Pancreas (tissue), 10 donors: ENCODE results near the gene FAM9B. TPM values are rescaled to one million over a fixed set of nuclear protein-coding genes. Genes with fewer than 3 reads are reported as not detected.

ENCODE experiments used
- ATAC-seq, 4 donors: fragments of 200-7000 bp; cut with Tn5 transposase; one replicate each; pipeline versions ENCODE4 v1.8.0 to v1.9.1; 2020; ENCODE audit warnings: mild to moderate bottlenecking in 4 of 4, moderate library complexity in 4 of 4
- DNase-seq, 6 donors: peaks; one replicate each; pipeline ENCODE4 v3.0.0-alpha.2; 2020
- FAIRE-seq: peaks from 2 replicates; lab custom pipeline; 2012; peaks lifted over from hg19 to GRCh38; lab: Jason Lieb, UNC
- H3K27ac ChIP-seq, 4 donors: fragments of 200-600 bp; sonication (generic); 1 replicate in 3 of 4; 2 replicates in 1 of 4; pipeline versions ENCODE4 v1.5.0 to v1.8.0; 2020
- H3K27me3 ChIP-seq, 4 donors: fragments of 200-600 bp; one replicate each; pipeline ENCODE4 v1.8.0; 2021
- H3K36me3 ChIP-seq, 3 donors: fragments of 200-600 bp; sonication (generic) in 1 of 3; one replicate each; pipeline versions ENCODE4 v1.5.0 to v1.8.0; 2020 to 2021
- H3K4me1 ChIP-seq, 3 donors: fragments of 200-600 bp; one replicate each; pipeline ENCODE4 v1.8.0; 2021
- H3K4me3 ChIP-seq, 4 donors: fragments of 200-600 bp; sonication (generic) in 2 of 4; one replicate each; pipeline versions ENCODE4 v1.5.0 to v1.8.0; 2020 to 2021
- H3K9me3 ChIP-seq, 4 donors: fragments of 200-600 bp; one replicate each; pipeline ENCODE4 v1.8.0; 2021
- CTCF ChIP-seq, 4 donors: fragments of 200-600 bp; sonication (generic) in 3 of 4; IDR thresholded peaks; one replicate each; pipeline versions ENCODE4 v1.5.0 to v1.8.0; 2021; ENCODE audit warnings: antibody characterized with exemption in 4 of 4
- WGBS, 2 donors: extraction: QIAGEN DNeasy Blood & Tissue Kit; methylation state at CpG; one replicate each; pipeline ENCODE4 v1.1.7; 2013; 5-methylcytosine and 5-hydroxymethylcytosine counted together
- intact Hi-C, 3 donors: fragments of 100-400 bp; cut with DNase I; formaldehyde crosslinking; loops; one replicate each; pipeline versions ENCODE4 v1.11.1 to v1.14.2; 2022
- polyA plus RNA-seq, 2 donors: library from polyadenylated mRNA; stranded (reverse); fragments of 200-250 nt; gene quantifications; one replicate each; pipeline ENCODE4 v1.2.3, GENCODE V29; 2013
- total RNA-seq, 6 donors: library from RNA; stranded (reverse); fragmentation: NEBNext Ultra II Directional in 4 of 6; extraction: Animal tissue kit (Norgen Biotek cat#: 25700) in 4 of 6; gene quantifications; one replicate each; pipeline versions ENCODE4 v1.2.1 to v1.2.4, GENCODE V29; 2021 to 2023
- donor health status: healthy with polysubstance abuse.
- donor health status: DM: no; HTN: no; CAD: no; lungs with moderate emphysema.
- donor health status: DM: no; HTN: no; CAD: no.
- donor health status: control.
- donor health status: control.
- donor health status: Bipolar disorder and iron deficiency.
- donor health status: DM: yes; HTN: yes; CAD: no.
- donor health status: DM: no; HTN: no; CAD: no.
- donor health status: DM: no; HTN: no; CAD: no.
- donor health status: DM: yes; HTN: yes; CAD: no.

The FAM9B gene
- total and polyA plus RNA-seq, 8 donors, result not detected

DNA sequence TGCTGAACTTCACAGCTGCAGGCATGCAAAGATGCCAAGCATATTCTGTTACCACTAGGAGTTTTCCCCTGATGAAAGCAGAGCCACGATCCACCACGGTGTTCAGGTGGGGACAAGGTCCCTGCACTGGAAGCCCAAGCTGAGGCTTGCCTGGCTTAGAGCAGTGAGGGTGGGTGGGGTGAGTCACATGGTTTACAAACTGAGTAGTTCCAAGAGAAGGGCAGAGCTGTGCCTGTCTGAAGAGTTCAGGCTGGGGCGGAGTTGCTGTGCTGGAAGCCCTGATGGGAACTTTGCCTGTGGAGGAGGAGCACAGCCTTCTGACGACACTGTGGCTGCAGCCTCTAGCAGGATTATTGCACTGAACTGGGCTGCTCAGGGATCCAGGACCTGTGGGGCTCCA, 45.5 kb downstream of the FAM9B start:
- no peak for TF ChIP-seq CTCF (IDR thresholded peaks at IDR 0.05)

DNA sequence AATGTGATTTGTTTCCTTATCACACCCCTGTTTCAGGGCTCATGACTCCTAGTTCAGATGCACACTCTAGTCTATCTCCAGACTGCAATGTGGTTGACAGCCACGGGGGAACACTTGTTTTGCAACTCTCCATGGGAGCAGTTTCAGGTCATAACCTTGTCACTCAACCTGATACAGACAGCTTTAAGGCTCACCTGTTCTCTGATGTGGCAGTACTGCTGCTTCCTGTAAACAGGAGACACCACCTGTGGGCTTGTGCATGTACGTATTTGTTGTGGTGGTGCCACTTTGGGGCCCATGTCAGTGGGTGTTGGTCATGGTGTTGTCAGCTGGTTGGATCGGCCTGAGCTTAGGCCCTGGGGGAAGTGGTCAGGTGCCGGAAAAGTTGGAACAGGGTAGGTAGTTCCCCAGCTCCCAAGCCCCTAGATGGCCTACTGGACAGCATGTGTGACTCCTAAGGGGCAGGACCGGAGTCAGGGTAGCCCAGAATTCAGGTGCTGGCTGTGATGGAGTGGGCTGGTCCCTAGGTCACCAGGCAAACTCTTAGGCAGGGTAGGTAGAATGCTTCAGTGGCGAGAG, 46.2 kb downstream of the FAM9B start:
- H3K27ac ChIP-seq, result no peak overlapping the region
- H3K36me3 ChIP-seq, result no peaks in the 10 kb centered on the region
- H3K27me3 ChIP-seq, result peaks cover 0 to 11% (median 0%) of the 10 kb centered on the region in 4 donors
- H3K4me3 ChIP-seq, result no peak overlapping the region
- TF ChIP-seq CTCF (IDR thresholded peaks at IDR 0.05), result no peak
- FAIRE-seq (no peak), ATAC-seq (no peak), DNase-seq (peak in 1 of 6 donors; percentile 13)
- 73 to 77% methylated on average over 6 of the region's 6 CpGs for WGBS, 2 donors
- intact Hi-C loops, result no loop called here
- H3K4me1 ChIP-seq, result no peaks in the 10 kb centered on the region
- H3K9me3 ChIP-seq, result no peaks in the 10 kb centered on the region

More for the DNA sequence above, 45.5 kb downstream of the FAM9B start:
- intact Hi-C loops, result no loop called here
- FAIRE-seq (no peak), DNase-seq (peak in 1 of 6 donors; percentile 19), ATAC-seq (peak in 1 of 4 donors; percentile 52)
- Histone ChIP-seq H3K4me3 (no peak overlapping the region), H3K9me3 (no peaks in the 10 kb centered on the region), H3K4me1 (no peaks in the 10 kb centered on the region), H3K27me3 (peaks cover 0 to 10% (median 0%) of the 10 kb centered on the region in 4 donors), H3K27ac (no peak overlapping the region), H3K36me3 (no peaks in the 10 kb centered on the region)
- WGBS, 2 donors, result 71 to 73% methylated on average over 4 of the region's 4 CpGs

- H3K27ac ChIP-seq, result no peak overlapping the region
- H3K27me3 ChIP-seq, result peaks cover 0 to 11% (median 0%) of the 10 kb centered on the region in 4 donors
- H3K4me3 ChIP-seq, result no peak overlapping the region
- no peaks in the 10 kb centered on the region for H3K9me3 ChIP-seq
- no peak for TF ChIP-seq CTCF (IDR thresholded peaks at IDR 0.05)
- no peaks in the 10 kb centered on the region for H3K36me3 ChIP-seq
- intact Hi-C loops, result no loop called here
- ATAC-seq (no peak), DNase-seq (no peak), FAIRE-seq (peak; percentile 17)
- WGBS, 2 donors, result 60 to 65% methylated on average over 2 of the region's 2 CpGs
- no peaks in the 10 kb centered on the region for H3K4me1 ChIP-seq
These were observed 49.7 kb downstream of the FAM9B start for GRCh38 chrX:8984231-8984630.

DNA sequence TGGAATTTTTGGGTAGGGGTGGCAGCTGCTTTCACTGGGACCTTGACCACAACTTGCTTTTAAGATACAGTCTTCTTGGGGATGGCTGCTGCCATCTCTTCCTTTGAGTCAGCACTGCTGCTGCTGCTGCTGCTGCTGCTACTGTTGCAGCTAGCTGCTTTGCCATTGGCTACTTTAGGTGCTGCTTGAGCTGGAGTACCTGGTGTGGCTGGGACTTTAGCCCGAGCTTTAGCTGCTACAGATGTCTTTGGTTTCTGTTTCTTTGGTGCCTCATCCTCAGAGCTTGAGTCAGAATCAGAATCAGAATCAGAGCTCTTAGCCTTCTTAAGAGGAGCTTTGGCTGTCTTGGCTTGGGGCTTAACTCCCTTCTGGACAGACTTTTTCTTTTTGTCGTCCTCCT, 52.2 kb downstream of the FAM9B start:
- DNase-seq (no peak), ATAC-seq (no peak), FAIRE-seq (no peak)
- WGBS, 2 donors, result 49 to 53% methylated on average over 2 of the region's 2 CpGs
- Histone ChIP-seq H3K4me3 (no peak overlapping the region), H3K4me1 (no peaks in the 10 kb centered on the region), H3K27ac (no peak overlapping the region), H3K9me3 (no peaks in the 10 kb centered on the region), H3K27me3 (peaks cover 0 to 11% (median 0%) of the 10 kb centered on the region in 4 donors), H3K36me3 (no peaks in the 10 kb centered on the region)
- intact Hi-C loops, result no loop called here
- TF ChIP-seq CTCF (IDR thresholded peaks at IDR 0.05), result no peak

DNA sequence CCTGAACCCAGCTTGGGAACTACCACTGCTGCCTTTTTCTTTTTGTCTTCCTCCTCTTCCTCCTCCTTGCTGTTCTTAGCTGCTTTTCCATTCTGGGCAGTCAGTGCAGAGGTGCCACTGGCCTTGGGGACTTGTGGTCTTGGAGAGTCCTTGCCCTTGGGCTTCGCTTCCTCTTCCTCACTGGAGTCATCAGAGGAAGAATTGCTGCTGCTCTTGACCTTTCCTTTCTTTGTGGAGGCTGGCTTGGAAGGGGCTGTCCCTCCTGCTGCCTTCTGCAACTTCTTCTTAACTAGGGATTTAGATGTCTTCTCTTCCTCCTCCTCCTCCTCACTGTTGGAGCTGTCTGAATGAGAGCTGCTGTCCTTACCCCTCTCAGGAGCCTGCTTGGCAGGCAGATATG, 53.2 kb downstream of the FAM9B start:
- intact Hi-C loops, result no loop called here
- Histone ChIP-seq H3K4me3 (no peak overlapping the region), H3K36me3 (no peaks in the 10 kb centered on the region), H3K4me1 (no peaks in the 10 kb centered on the region), H3K27me3 (peaks cover 0 to 8% (median 0%) of the 10 kb centered on the region in 4 donors), H3K27ac (no peak overlapping the region), H3K9me3 (no peaks in the 10 kb centered on the region)
- no peak for DNase-seq
- no peak for ATAC-seq
- no peak for FAIRE-seq
- no peak for TF ChIP-seq CTCF (IDR thresholded peaks at IDR 0.05)
- 69 to 97% methylated on average over 1 of the region's 1 CpG for WGBS, 2 donors
